Neural cell (in vitro differentiated cells): Measurements from ENCODE around the gene ZNF616. TPM values are rescaled to one million over a fixed set of nuclear protein-coding genes. Genes with fewer than 3 reads are reported as not detected.

Source experiments
- H2AFZ ChIP-seq: fragments of 200-600, 300-800 bp; sonication (generic), shearing (Covaris generic); 2 replicates; pipeline ENCODE4 v1.6.0; 2014; ENCODE audit warnings: low read depth, mild to moderate bottlenecking, antibody characterized with exemption, low read length, moderate library complexity
- H3F3A ChIP-seq: fragments of 200-600 bp; shearing (Covaris generic); 2 replicates; pipeline ENCODE4 v1.6.1; 2016; ENCODE audit warnings: mild to moderate bottlenecking, moderate library complexity, mixed read lengths, antibody characterized with exemption, low read length; ENCODE audit not compliant: insufficient read depth, poor library complexity, severe bottlenecking
- H3K27ac ChIP-seq: fragments of 200-600, 300-800 bp; sonication (generic), shearing (Covaris generic); 2 replicates; pipeline ENCODE4 v1.5.1; 2014; ENCODE audit warnings: mild to moderate bottlenecking, low read length, moderate library complexity
- H3K27me3 ChIP-seq: fragments of 300-800, 200-600 bp; sonication (generic), shearing (Covaris generic); 2 replicates; pipeline ENCODE4 v1.6.0; 2014; ENCODE audit warnings: mild to moderate bottlenecking, low read depth, low read length, moderate library complexity; ENCODE audit not compliant: insufficient read depth
- H3K36me3 ChIP-seq: fragments of 300-800, 200-600 bp; sonication (generic), shearing (Covaris generic); 2 replicates; pipeline ENCODE4 v1.5.1; 2014; ENCODE audit warnings: mild to moderate bottlenecking, antibody characterized with exemption, low read length, moderate library complexity; ENCODE audit not compliant: insufficient read depth
- H3K4me2 ChIP-seq: fragments of 300-800, 200-600 bp; sonication (generic), shearing (Covaris generic); 2 replicates; pipeline ENCODE4 v1.6.0; 2014; ENCODE audit warnings: mild to moderate bottlenecking, low read length
- H3K4me3 ChIP-seq: fragments of 300-800, 200-600 bp; sonication (generic), shearing (Covaris generic); 2 replicates; pipeline ENCODE4 v1.5.1; 2014; ENCODE audit warnings: mild to moderate bottlenecking, low read length, moderate library complexity
- H3K79me2 ChIP-seq: fragments of 200-600 bp; shearing (Covaris generic); replicated peaks from 2 replicates; pipeline ENCODE4 v1.6.0; 2014; ENCODE audit warnings: mild to moderate bottlenecking, low read length, moderate library complexity; ENCODE audit not compliant: insufficient read depth
- H3K9ac ChIP-seq: fragments of 300-800, 200-600 bp; sonication (generic), shearing (Covaris generic); 2 replicates; pipeline ENCODE4 v1.6.1; 2016; ENCODE audit warnings: mild to moderate bottlenecking, low read length, mixed read lengths
- H3K9me2 ChIP-seq: fragments of 200-600 bp; shearing (Covaris generic); 2 replicates; pipeline ENCODE4 v1.6.1; 2016; ENCODE audit warnings: mild to moderate bottlenecking, low read length, mixed read lengths; ENCODE audit not compliant: insufficient read depth
- H3K9me3 ChIP-seq: fragments of 200-600, 300-800 bp; sonication (generic), shearing (Covaris generic); 2 replicates; pipeline ENCODE4 v1.6.1; 2016; ENCODE audit warnings: mild to moderate bottlenecking, mixed run types, low read length, moderate library complexity, mixed read lengths
- H4K20me1 ChIP-seq: fragments of 200-600 bp; shearing (Covaris generic); 2 replicates; pipeline ENCODE4 v1.6.1; 2016; ENCODE audit warnings: mild to moderate bottlenecking, mixed run types; ENCODE audit not compliant: insufficient read depth
- CTCF ChIP-seq: fragments of 450-650 bp; IDR thresholded peaks from 2 replicates; pipeline ENCODE4 v1.5.1; 2014; ENCODE audit warnings: antibody characterized with exemption, mild to moderate bottlenecking, moderate library complexity; ENCODE audit not compliant: poor library complexity, severe bottlenecking
- EP300 ChIP-seq: fragments of 450-650 bp; conservative IDR thresholded peaks from 2 replicates; pipeline ENCODE4 v1.6.1; 2014; ENCODE audit warnings: antibody characterized with exemption, mild to moderate bottlenecking, moderate library complexity; ENCODE audit not compliant: poor library complexity, severe bottlenecking
- EZH2 ChIP-seq: fragments of 200-600, 300-800 bp; shearing (Covaris generic), sonication (generic); IDR thresholded peaks from 2 replicates; pipeline ENCODE4 v1.6.1; 2014; ENCODE audit warnings: antibody characterized with exemption, low read length, borderline replicate concordance, mild to moderate bottlenecking; ENCODE audit not compliant: insufficient read depth, poor library complexity, severe bottlenecking
- MXI1 ChIP-seq: fragments of 450-650 bp; conservative IDR thresholded peaks from 2 replicates; pipeline ENCODE4 v1.6.1; 2014; ENCODE audit warnings: antibody characterized with exemption, mild to moderate bottlenecking; ENCODE audit not compliant: poor library complexity, severe bottlenecking
- POLR2AphosphoS5 ChIP-seq: IDR thresholded peaks from 2 replicates; pipeline ENCODE4 v1.6.1; 2012
- RAD21 ChIP-seq: fragments of 450-650 bp; conservative IDR thresholded peaks from 2 replicates; pipeline ENCODE4 v1.6.1; 2014; ENCODE audit warnings: antibody characterized with exemption, mild to moderate bottlenecking, moderate library complexity
- SMC3 ChIP-seq: fragments of 450-650 bp; conservative IDR thresholded peaks from 2 replicates; pipeline ENCODE4 v1.6.1; 2014; ENCODE audit warnings: antibody characterized with exemption, mild to moderate bottlenecking, moderate library complexity; ENCODE audit not compliant: poor library complexity
- TAF1 ChIP-seq: IDR thresholded peaks from 2 replicates; pipeline ENCODE4 v1.6.1; 2012; ENCODE audit warnings: low read depth
- polyA plus RNA-seq: library from polyadenylated mRNA; depleted of rRNA; stranded (reverse); fragments of >200 nt; gene quantifications from 2 replicates; pipeline ENCODE4 v1.2.3, GENCODE V29; 2014

ZNF616 gene
- polyA plus RNA-seq, 1 donor from 2014 or later = 10.9 TPM

- Histone ChIP-seq H4K20me1 (no peaks in the 10 kb centered on the region), H3K9me3 (no peaks in the 10 kb centered on the region), H3K27ac (peak within 1 kb of the TSS; percentile 72), H3K79me2 (peaks cover 25% of the 10 kb centered on the region), H2AFZ (peak within 1 kb of the TSS; percentile 71), H3K27me3 (no peaks in the 10 kb centered on the region), H3K4me3 (peak within 1 kb of the TSS; percentile 86), H3K9me2 (no peaks in the 10 kb centered on the region), H3F3A (peaks cover 5% of the 10 kb centered on the region), H3K9ac (peak within 1 kb of the TSS; percentile 78), H3K4me2 (peak within 1 kb of the TSS; percentile 86), H3K36me3 (no peaks in the 10 kb centered on the region)
- TF ChIP-seq SMC3 (no peak), POLR2AphosphoS5 (peak; percentile 85), CTCF (no peak), MXI1 (peak; percentile 75), EP300 (no peak), RAD21 (no peak)
Observed at GRCh38 chr19:52095172-52096014, 44.3 kb downstream of the ZNF616 start, which contains the start of gene ZNF841. Gene ZNF841, minus strand, starts transcription at chr19:52095765. Its CDS starts 10,964 bp downstream, at chr19:52084801.

GRCh38 chr19:52094526-52095130 is 45.1 kb downstream of the ZNF616 start:
- Histone ChIP-seq H3K27ac (peak overlapping the region; percentile 72), H4K20me1 (no peaks in the 10 kb centered on the region), H3K4me2 (peak overlapping the region; percentile 86), H3K9ac (peak overlapping the region; percentile 78), H3K36me3 (no peaks in the 10 kb centered on the region), H3K27me3 (no peaks in the 10 kb centered on the region), H3K79me2 (peaks cover 25% of the 10 kb centered on the region), H2AFZ (peak overlapping the region; percentile 71), H3K9me2 (no peaks in the 10 kb centered on the region), H3K4me3 (peak overlapping the region; percentile 86), H3K9me3 (no peaks in the 10 kb centered on the region), H3F3A (peaks cover 5% of the 10 kb centered on the region)
- TF ChIP-seq EP300 = no peak
- TF ChIP-seq EZH2 = no peak
- no peak for TF ChIP-seq MXI1
- TF ChIP-seq TAF1 = no peak
- no peak for TF ChIP-seq POLR2AphosphoS5

DNA sequence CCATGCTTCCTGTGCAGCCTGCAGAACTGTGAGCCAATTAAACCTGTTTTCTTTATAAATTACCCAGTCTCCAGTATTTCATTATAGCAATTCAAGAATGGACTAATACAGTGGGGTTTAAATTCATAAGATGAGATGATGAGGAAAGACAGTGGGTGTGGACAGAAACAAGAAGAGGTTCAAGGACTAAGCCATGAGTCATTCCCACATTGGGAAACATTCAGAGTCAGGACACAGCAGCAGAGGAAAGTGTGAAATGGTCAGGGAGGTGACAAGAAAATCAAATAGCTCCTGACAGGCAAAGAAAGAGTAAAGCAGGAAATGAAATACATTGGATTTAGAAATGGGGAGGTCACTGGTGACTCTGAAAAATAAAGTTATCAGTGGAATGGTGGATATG is 53.3 kb downstream of the ZNF616 start:
- Histone ChIP-seq H3K27me3 (no peaks in the 10 kb centered on the region), H3K79me2 (peaks cover 6% of the 10 kb centered on the region)
- no peak for TF ChIP-seq POLR2AphosphoS5

More for the DNA sequence above, 53.3 kb downstream of the ZNF616 start:
- H3K9me2 ChIP-seq = no peaks in the 10 kb centered on the region
- H3F3A ChIP-seq = no peaks in the 10 kb centered on the region
- no peak overlapping the region for H3K4me2 ChIP-seq
- no peaks in the 10 kb centered on the region for H3K9me3 ChIP-seq
- H3K36me3 ChIP-seq = peaks cover 11% of the 10 kb centered on the region
- no peak overlapping the region for H3K4me3 ChIP-seq
- no peaks in the 10 kb centered on the region for H4K20me1 ChIP-seq
- H2AFZ ChIP-seq = no peak overlapping the region
- no peak overlapping the region for H3K9ac ChIP-seq
- no peak overlapping the region for H3K27ac ChIP-seq
